Measurements from ENCODE around the gene TOMT.

DNA sequence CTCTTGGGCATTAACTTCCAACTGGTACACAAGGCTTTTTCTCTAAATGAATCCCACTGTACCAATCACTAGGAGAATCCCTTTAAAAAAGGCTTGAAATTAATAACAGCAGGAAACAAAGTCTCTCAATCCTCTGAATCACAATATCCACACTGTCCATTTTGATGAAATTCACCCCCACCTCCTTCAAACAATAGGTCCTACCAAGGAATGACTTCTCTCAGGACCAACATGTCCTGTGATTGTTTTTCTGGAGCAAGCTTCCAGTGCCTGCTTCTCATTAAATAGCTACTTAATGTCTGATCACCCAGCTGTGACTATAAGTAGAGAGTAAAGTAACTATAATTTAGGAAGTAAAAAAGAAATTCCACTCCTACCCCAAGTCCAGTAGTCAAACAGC is 38.5 kb upstream of the TOMT start:
- TF ChIP-seq GABPA (IDR thresholded peaks at IDR 0.05; ENCODE audit: low read depth) (no peak), CTCF (IDR thresholded peaks at IDR 0.05; ENCODE audit: insufficient read depth, low read length) (no peak), REST (IDR thresholded peaks at IDR 0.05; ENCODE audit: insufficient replicate concordance, low read depth) (no peak), POLR2AphosphoS5 (IDR thresholded peaks at IDR 0.05; ENCODE audit: low read depth) (no peak)
